GM19099 (cell line): ENCODE measurements around the gene AGPAT3.

Source experiments
- POLR2A ChIP-seq: IDR thresholded peaks from 3 replicates; pipeline ENCODE4 v1.6.1; 2011; ENCODE audit warnings: low read depth; ENCODE audit not compliant: insufficient read length; ENCODE audit errors: extremely low read depth

AGPAT3 gene

GRCh38 chr21:43927591-43928221 lies 62.7 kb downstream of the AGPAT3 start:
- TF ChIP-seq POLR2A: no peak

- TF ChIP-seq POLR2A: no peak
Measured at GRCh38 chr21:43928222-43929125, 63.5 kb downstream of the AGPAT3 start.

- no peak for TF ChIP-seq POLR2A
Measured at GRCh38 chr21:43929217-43929971, 64.4 kb downstream of the AGPAT3 start.

- TF ChIP-seq POLR2A: no peak
Measured at GRCh38 chr21:43930074-43930847, 65.2 kb downstream of the AGPAT3 start.

GRCh38 chr21:43930848-43931375 lies 65.9 kb downstream of the AGPAT3 start:
- TF ChIP-seq POLR2A: no peak

- no peak for TF ChIP-seq POLR2A
Measured at GRCh38 chr21:43931489-43931888, 66.5 kb downstream of the AGPAT3 start.

- no peak for TF ChIP-seq POLR2A
Measured at GRCh38 chr21:43932005-43932404, 67.0 kb downstream of the AGPAT3 start.

GRCh38 chr21:43933199-43933598 lies 68.2 kb downstream of the AGPAT3 start:
- no peak for TF ChIP-seq POLR2A

GRCh38 chr21:43933680-43934079 lies 68.7 kb downstream of the AGPAT3 start:
- TF ChIP-seq POLR2A: no peak

- TF ChIP-seq POLR2A: no peak
Measured at GRCh38 chr21:43934116-43934515, 69.1 kb downstream of the AGPAT3 start.

- no peak for TF ChIP-seq POLR2A
Measured at GRCh38 chr21:43934716-43935705, 70.0 kb downstream of the AGPAT3 start.

- no peak for TF ChIP-seq POLR2A
Measured at GRCh38 chr21:43935711-43936110, 70.7 kb downstream of the AGPAT3 start.

- no peak for TF ChIP-seq POLR2A
Measured at GRCh38 chr21:43936247-43936967, 71.4 kb downstream of the AGPAT3 start.
